ENCODE data around the gene MRPS25.

- TF ChIP-seq CTCF (IDR thresholded peaks at IDR 0.05; ENCODE audit: poor library complexity) (no peak), EZH2 (IDR thresholded peaks at IDR 0.05; ENCODE audit: borderline replicate concordance) (no peak), EZH2phosphoT487 (IDR thresholded peaks at IDR 0.05; ENCODE audit: low read depth, severe bottlenecking, unreplicated experiment) (no peak)
Measured at GRCh38 chr3:15007681-15008141, 57.4 kb downstream of the MRPS25 start.
